OCI-LY1 (cell line): ENCODE data around the gene RHOB.
"Not testable (repeated sequence)": the region's sequence is repeated elsewhere in the genome, so short reads cannot be mapped to it uniquely, and the experiment has no call there.

ENCODE experiments used
- H2AFZ ChIP-seq: fragments of 200-600 bp; sonication (generic), shearing (Covaris generic); 2 replicates; pipeline ENCODE4 v1.6.0; 2014; ENCODE audit warnings: antibody characterized with exemption, mild to moderate bottlenecking, low read length
- H3F3A ChIP-seq: fragments of 200-600 bp; sonication (generic), shearing (Covaris generic); 2 replicates; pipeline ENCODE4 v1.6.0; 2014; ENCODE audit warnings: mild to moderate bottlenecking, antibody characterized with exemption, low read length, moderate library complexity; ENCODE audit not compliant: insufficient read depth
- H3K27ac ChIP-seq: fragments of 200-600 bp; sonication (generic); 2 replicates; pipeline ENCODE4 v1.5.1; 2014; ENCODE audit warnings: low read length, mixed run types, mild to moderate bottlenecking, low read depth; ENCODE audit not compliant: poor library complexity, severe bottlenecking
- H3K27me3 ChIP-seq: fragments of 200-600 bp; sonication (generic); 2 replicates; pipeline ENCODE4 v1.6.0; 2014; ENCODE audit warnings: antibody characterized with exemption, mild to moderate bottlenecking, low read length, moderate library complexity; ENCODE audit not compliant: insufficient read depth
- H3K36me3 ChIP-seq: fragments of 200-600 bp; sonication (generic); 2 replicates; pipeline ENCODE4 v1.6.1; 2014; ENCODE audit warnings: mild to moderate bottlenecking, antibody characterized with exemption, low read length, moderate library complexity, mixed read lengths; ENCODE audit not compliant: insufficient read depth
- H3K4me1 ChIP-seq: fragments of 200-600 bp; sonication (generic); 2 replicates; pipeline ENCODE4 v1.5.1; 2014; ENCODE audit warnings: mild to moderate bottlenecking, low read length, moderate library complexity; ENCODE audit not compliant: insufficient read depth, severe bottlenecking
- H3K4me2 ChIP-seq: fragments of 200-600 bp; sonication (generic), shearing (Covaris generic); 2 replicates; pipeline ENCODE4 v1.6.1; 2014; ENCODE audit warnings: low read length
- H3K4me3 ChIP-seq: fragments of 200-600 bp; sonication (generic); 2 replicates; pipeline ENCODE4 v1.5.1; 2014; ENCODE audit warnings: low read length, low read depth, mild to moderate bottlenecking, mixed read lengths; ENCODE audit not compliant: poor library complexity, severe bottlenecking
- H3K79me2 ChIP-seq: fragments of 200-600 bp; shearing (Covaris generic); 2 replicates; pipeline ENCODE4 v1.6.1; 2016; ENCODE audit warnings: mixed run types, low read length, mixed read lengths; ENCODE audit not compliant: insufficient read depth
- H3K9ac ChIP-seq: fragments of 200-600 bp; sonication (generic), shearing (Covaris generic); 2 replicates; pipeline ENCODE4 v1.6.1; 2014; ENCODE audit warnings: mild to moderate bottlenecking, low read length, mixed read lengths
- H3K9me2 ChIP-seq: fragments of 200-600 bp; sonication (generic), shearing (Covaris generic); 2 replicates; pipeline ENCODE4 v1.6.1; 2014; ENCODE audit warnings: low read depth, mild to moderate bottlenecking, low read length, mixed read lengths
- H3K9me3 ChIP-seq: fragments of 200-600 bp; shearing (Covaris generic); 2 replicates; pipeline ENCODE4 v1.6.1; 2014; ENCODE audit warnings: low read length, mixed read lengths
- H4K20me1 ChIP-seq: fragments of 200-600 bp; sonication (generic), shearing (Covaris generic); 2 replicates; pipeline ENCODE4 v1.6.0; 2016; ENCODE audit warnings: mild to moderate bottlenecking, low read length; ENCODE audit not compliant: insufficient read depth
- CTCF ChIP-seq: fragments of 200-600 bp; sonication (generic), shearing (Covaris generic); IDR thresholded peaks from 2 replicates; pipeline ENCODE4 v1.5.1; 2017; ENCODE audit warnings: mild to moderate bottlenecking, antibody characterized with exemption, low read length, moderate library complexity, mixed read lengths
- EZH2 ChIP-seq: fragments of 200-600 bp; sonication (generic), shearing (Covaris generic); IDR thresholded peaks from 2 replicates; pipeline ENCODE4 v1.8.0; 2017; ENCODE audit warnings: borderline replicate concordance, mixed run types, mild to moderate bottlenecking, antibody characterized with exemption, low read length, moderate library complexity, mixed read lengths

The RHOB gene

GRCh38 chr2:20415511-20415918, 31.4 kb upstream of the RHOB start:
- Histone ChIP-seq H3K9me3 (no peaks in the 10 kb centered on the region), H3K4me2 (no peak overlapping the region)

GRCh38 chr2:20416723-20417122, 30.2 kb upstream of the RHOB start:
- Histone ChIP-seq H2AFZ (no peak overlapping the region), H3F3A (no peaks in the 10 kb centered on the region), H3K36me3 (no peaks in the 10 kb centered on the region), H3K4me3 (no peak overlapping the region), H3K9me2 (no peaks in the 10 kb centered on the region), H3K9ac (no peak overlapping the region), H3K9me3 (no peaks in the 10 kb centered on the region), H3K4me2 (no peak overlapping the region), H3K79me2 (no peaks in the 10 kb centered on the region), H4K20me1 (no peaks in the 10 kb centered on the region), H3K4me1 (no peaks in the 10 kb centered on the region), H3K27me3 (peaks cover 3% of the 10 kb centered on the region; the same call in 1 of the 2 replicates), H3K27ac (no peak overlapping the region)
- TF ChIP-seq EZH2, result no peak
- TF ChIP-seq CTCF, result no peak

More at GRCh38 chr2:20415511-20415918, 31.4 kb upstream of the RHOB start:
- peaks cover 3% of the 10 kb centered on the region; the same call in 1 of the 2 replicates for H3K27me3 ChIP-seq
- H3K4me3 ChIP-seq, result no peak overlapping the region
- H3K36me3 ChIP-seq, result no peaks in the 10 kb centered on the region
- H2AFZ ChIP-seq, result no peak overlapping the region
- TF ChIP-seq EZH2 (no peak), CTCF (no peak)
- H3K4me1 ChIP-seq, result no peaks in the 10 kb centered on the region
- no peaks in the 10 kb centered on the region for H3K79me2 ChIP-seq
- no peak overlapping the region for H3K27ac ChIP-seq
- no peak overlapping the region for H3K9ac ChIP-seq
- H3F3A ChIP-seq, result no peaks in the 10 kb centered on the region
- no peaks in the 10 kb centered on the region for H3K9me2 ChIP-seq
- H4K20me1 ChIP-seq, result no peaks in the 10 kb centered on the region

- not testable (repeated sequence) for H3K4me3 ChIP-seq, H3K4me2 ChIP-seq, H3F3A ChIP-seq
Measured at GRCh38 chr2:20417230-20417821, 29.5 kb upstream of the RHOB start.

GRCh38 chr2:20418519-20418918, 28.4 kb upstream of the RHOB start:
- TF ChIP-seq CTCF, result no peak
- no peak for TF ChIP-seq EZH2
- H4K20me1 ChIP-seq, result no peaks in the 10 kb centered on the region
- H3K4me1 ChIP-seq, result no peaks in the 10 kb centered on the region
- no peak overlapping the region for H3K9ac ChIP-seq
- no peaks in the 10 kb centered on the region for H3K79me2 ChIP-seq
- no peak overlapping the region for H3K4me3 ChIP-seq
- peaks cover 3% of the 10 kb centered on the region; the same call in 1 of the 2 replicates for H3K27me3 ChIP-seq
- no peak overlapping the region for H3K4me2 ChIP-seq
- no peaks in the 10 kb centered on the region for H3K36me3 ChIP-seq
- H3K9me3 ChIP-seq, result no peaks in the 10 kb centered on the region
- H3F3A ChIP-seq, result no peaks in the 10 kb centered on the region
- no peaks in the 10 kb centered on the region for H3K9me2 ChIP-seq
- no peak overlapping the region for H2AFZ ChIP-seq
- H3K27ac ChIP-seq, result no peak overlapping the region

More at GRCh38 chr2:20417230-20417821, 29.5 kb upstream of the RHOB start:
- H3K27me3 ChIP-seq, H4K20me1 ChIP-seq, H3K9me3 ChIP-seq, H2AFZ ChIP-seq, H3K9ac ChIP-seq, H3K4me1 ChIP-seq, H3K79me2 ChIP-seq, H3K9me2 ChIP-seq, H3K36me3 ChIP-seq, H3K27ac ChIP-seq: not testable (repeated sequence)
